HepG2 (cell line): ENCODE measurements around the gene YAP1. TPM values are rescaled to one million over a fixed set of nuclear protein-coding genes. Genes with fewer than 3 reads are reported as not detected.

Experiments used
- ARID5B ChIP-seq: IDR thresholded peaks from 2 replicates; pipeline ENCODE4 v1.4.0; 2020; ENCODE audit warnings: mild to moderate bottlenecking, missing genetic modification reagents
- BCL6 ChIP-seq: IDR thresholded peaks from 2 replicates; pipeline ENCODE4 v1.6.1; 2016; ENCODE audit warnings: missing genetic modification reagents, missing compliant biosample characterization
- FOXA1 ChIP-seq, 2 experiments: fragments of 450-650 bp in 1 of 2; sonication (generic) in 1 of 2; formaldehyde crosslinking in 1 of 2; IDR thresholded peaks; 2 replicates each; pipeline versions ENCODE4 v1.4.0 to v1.6.1; 2016 to 2020; ENCODE audit warnings: missing genetic modification reagents in 1 of 2
- HNF1B ChIP-seq: sonication (generic); formaldehyde crosslinking; IDR thresholded peaks from 2 replicates; pipeline ENCODE4 v1.5.1; 2020; ENCODE audit warnings: mild to moderate bottlenecking, moderate library complexity, missing genetic modification reagents
- IKZF5 ChIP-seq: IDR thresholded peaks from 2 replicates; pipeline ENCODE4 v1.6.1; 2018; ENCODE audit warnings: missing genetic modification reagents, mild to moderate bottlenecking, missing compliant biosample characterization
- PAF1 ChIP-seq: IDR thresholded peaks from 2 replicates; pipeline ENCODE4 v1.6.1; 2016; ENCODE audit warnings: missing genetic modification reagents, missing compliant biosample characterization
- PLRG1 ChIP-seq: fragments of 450-650 bp; conservative IDR thresholded peaks from 2 replicates; pipeline ENCODE4 v1.6.1; 2016
- PRDM4 ChIP-seq: sonication (generic); formaldehyde crosslinking; IDR thresholded peaks from 2 replicates; pipeline ENCODE4 v1.9.0; 2021; ENCODE audit warnings: missing genetic modification reagents, borderline replicate concordance
- SIX1 ChIP-seq: sonication (generic); formaldehyde crosslinking; IDR thresholded peaks from 2 replicates; pipeline ENCODE4 v1.4.0; 2020; ENCODE audit warnings: missing genetic modification reagents, borderline replicate concordance
- SSRP1 ChIP-seq: IDR thresholded peaks from 2 replicates; pipeline ENCODE4 v1.6.1; 2016; ENCODE audit warnings: control low read depth
- TAF1 ChIP-seq: sonication (generic); formaldehyde crosslinking; IDR thresholded peaks from 2 replicates; pipeline ENCODE4 v1.4.0; 2020; ENCODE audit warnings: missing genetic modification reagents
- ZNF317 ChIP-seq: sonication (generic); formaldehyde crosslinking; IDR thresholded peaks from 2 replicates; pipeline ENCODE4 v1.5.0; 2020; ENCODE audit warnings: mild to moderate bottlenecking, missing genetic modification reagents
- ZNF644 ChIP-seq: IDR thresholded peaks from 2 replicates; pipeline ENCODE4 v1.6.1; 2016; ENCODE audit warnings: low read depth
- ZNF672 ChIP-seq: sonication (generic); formaldehyde crosslinking; IDR thresholded peaks from 2 replicates; pipeline ENCODE4 v1.8.1; 2022; ENCODE audit warnings: missing genetic modification reagents
- polyA plus RNA-seq, 8 experiments: library from polyadenylated mRNA; depleted of rRNA in 3 of 8; stranded (reverse) in 7 of 8; unstranded in 1 of 8; fragments of >200 nt; fragmentation: Illumina TruSeq in 4 of 8; extraction: Trizol in 4 of 8; gene quantifications; 2 replicates each; pipeline versions ENCODE4 v1.2.1 to v1.2.3, GENCODE V29; 2011 to 2016; ENCODE audit warnings: low read depth in 4 of 8, missing spikeins in 1 of 8, mixed read lengths in 1 of 8; ENCODE audit not compliant: insufficient read depth in 1 of 8
- total RNA-seq, 5 experiments: library from RNA; depleted of rRNA; stranded (reverse); fragments of >200 nt; fragmentation: Illumina TruSeq; extraction: Trizol; gene quantifications; 2 replicates each; pipeline ENCODE4 v1.2.3, GENCODE V29; 2016; ENCODE audit warnings: low read depth in 1 of 5
- TF ChIP-seq, protein P1 (sequence below): IDR thresholded peaks from 2 replicates; pipeline ENCODE4 v1.6.1; 2016; ENCODE audit warnings: low read depth
- TF ChIP-seq, protein P2 (sequence below): sonication (generic); formaldehyde crosslinking; IDR thresholded peaks from 2 replicates; pipeline ENCODE4 v1.4.0; 2020; ENCODE audit warnings: missing genetic modification reagents

YAP1 gene
- total and polyA plus RNA-seq, 2 of the 13 experiments (the other 11 are each of a cell fraction or from before 2014, with no cell fraction given), result 59.5 to 91.0 TPM

DNA sequence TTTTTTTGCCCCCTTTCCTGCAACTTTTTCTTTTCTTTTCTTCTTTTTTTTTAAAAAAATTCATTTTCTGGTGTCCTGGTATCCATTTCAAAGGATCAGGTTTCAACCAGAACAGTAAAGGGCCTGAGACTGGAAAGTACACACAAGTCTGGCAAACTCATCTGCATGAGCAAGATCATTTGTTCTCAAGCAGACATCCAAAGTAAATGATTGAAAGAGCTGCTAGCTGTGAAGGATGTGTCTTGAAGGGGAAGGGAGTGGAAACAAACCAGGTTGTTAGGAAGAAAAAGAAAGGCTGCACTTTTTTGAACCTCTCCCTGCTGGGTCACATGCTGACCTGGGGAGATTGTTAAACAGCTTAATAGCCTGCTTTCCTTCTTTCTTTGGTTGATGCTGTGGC lies 5.3 kb downstream of the YAP1 start (continued):
- TF ChIP-seq, protein P1, sequence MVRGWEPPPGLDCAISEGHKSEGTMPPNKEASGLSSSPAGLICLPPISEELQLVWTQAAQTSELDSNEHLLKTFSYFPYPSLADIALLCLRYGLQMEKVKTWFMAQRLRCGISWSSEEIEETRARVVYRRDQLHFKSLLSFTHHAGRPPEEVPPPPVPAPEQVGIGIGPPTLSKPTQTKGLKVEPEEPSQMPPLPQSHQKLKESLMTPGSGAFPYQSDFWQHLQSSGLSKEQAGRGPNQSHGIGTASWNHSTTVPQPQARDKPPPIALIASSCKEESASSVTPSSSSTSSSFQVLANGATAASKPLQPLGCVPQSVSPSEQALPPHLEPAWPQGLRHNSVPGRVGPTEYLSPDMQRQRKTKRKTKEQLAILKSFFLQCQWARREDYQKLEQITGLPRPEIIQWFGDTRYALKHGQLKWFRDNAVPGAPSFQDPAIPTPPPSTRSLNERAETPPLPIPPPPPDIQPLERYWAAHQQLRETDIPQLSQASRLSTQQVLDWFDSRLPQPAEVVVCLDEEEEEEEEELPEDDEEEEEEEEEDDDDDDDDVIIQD (CRISPR knock-in tag), result peak; percentile 86
- TF ChIP-seq BCL6 (CRISPR knock-in tag) (peak; percentile 58), TAF1 (CRISPR knock-in tag) (peak; percentile 49; the same call in 1 of the 2 replicates), SSRP1 (CRISPR knock-in tag) (peak; percentile 23; the same call in 1 of the 2 replicates), ZNF672 (CRISPR knock-in tag) (no peak), ZNF644 (no peak), HNF1B (CRISPR knock-in tag) (peak; percentile 57), ZNF317 (no peak), PRDM4 (CRISPR knock-in tag) (no peak), PLRG1 (no peak), IKZF5 (CRISPR knock-in tag) (peak; percentile 50; the same call in 1 of the 2 replicates), PAF1 (CRISPR knock-in tag) (no peak), ARID5B (CRISPR knock-in tag) (peak; percentile 67), SIX1 (CRISPR knock-in tag) (peak; percentile 99), FOXA1 (IDR thresholded peaks at IDR 0.05) (no peak), FOXA1 (CRISPR knock-in tag; IDR thresholded peaks at IDR 0.05) (peak; percentile 58)
- TF ChIP-seq, protein P2, sequence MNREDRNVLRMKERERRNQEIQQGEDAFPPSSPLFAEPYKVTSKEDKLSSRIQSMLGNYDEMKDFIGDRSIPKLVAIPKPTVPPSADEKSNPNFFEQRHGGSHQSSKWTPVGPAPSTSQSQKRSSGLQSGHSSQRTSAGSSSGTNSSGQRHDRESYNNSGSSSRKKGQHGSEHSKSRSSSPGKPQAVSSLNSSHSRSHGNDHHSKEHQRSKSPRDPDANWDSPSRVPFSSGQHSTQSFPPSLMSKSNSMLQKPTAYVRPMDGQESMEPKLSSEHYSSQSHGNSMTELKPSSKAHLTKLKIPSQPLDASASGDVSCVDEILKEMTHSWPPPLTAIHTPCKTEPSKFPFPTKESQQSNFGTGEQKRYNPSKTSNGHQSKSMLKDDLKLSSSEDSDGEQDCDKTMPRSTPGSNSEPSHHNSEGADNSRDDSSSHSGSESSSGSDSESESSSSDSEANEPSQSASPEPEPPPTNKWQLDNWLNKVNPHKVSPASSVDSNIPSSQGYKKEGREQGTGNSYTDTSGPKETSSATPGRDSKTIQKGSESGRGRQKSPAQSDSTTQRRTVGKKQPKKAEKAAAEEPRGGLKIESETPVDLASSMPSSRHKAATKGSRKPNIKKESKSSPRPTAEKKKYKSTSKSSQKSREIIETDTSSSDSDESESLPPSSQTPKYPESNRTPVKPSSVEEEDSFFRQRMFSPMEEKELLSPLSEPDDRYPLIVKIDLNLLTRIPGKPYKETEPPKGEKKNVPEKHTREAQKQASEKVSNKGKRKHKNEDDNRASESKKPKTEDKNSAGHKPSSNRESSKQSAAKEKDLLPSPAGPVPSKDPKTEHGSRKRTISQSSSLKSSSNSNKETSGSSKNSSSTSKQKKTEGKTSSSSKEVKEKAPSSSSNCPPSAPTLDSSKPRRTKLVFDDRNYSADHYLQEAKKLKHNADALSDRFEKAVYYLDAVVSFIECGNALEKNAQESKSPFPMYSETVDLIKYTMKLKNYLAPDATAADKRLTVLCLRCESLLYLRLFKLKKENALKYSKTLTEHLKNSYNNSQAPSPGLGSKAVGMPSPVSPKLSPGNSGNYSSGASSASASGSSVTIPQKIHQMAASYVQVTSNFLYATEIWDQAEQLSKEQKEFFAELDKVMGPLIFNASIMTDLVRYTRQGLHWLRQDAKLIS (CRISPR knock-in tag), result peak; percentile 78; the same call in 1 of the 2 replicates
